DMS114 treated with DMSO at 0.1 percent for 48 hours (cell line): ENCODE results near the gene HOXC6.

Experiments
- DNase-seq: peaks from one replicate; lab custom pipeline; 2025; ENCODE audit not compliant: unreplicated experiment; lab: John Stamatoyannopoulos, UW

HOXC6 gene

DNA sequence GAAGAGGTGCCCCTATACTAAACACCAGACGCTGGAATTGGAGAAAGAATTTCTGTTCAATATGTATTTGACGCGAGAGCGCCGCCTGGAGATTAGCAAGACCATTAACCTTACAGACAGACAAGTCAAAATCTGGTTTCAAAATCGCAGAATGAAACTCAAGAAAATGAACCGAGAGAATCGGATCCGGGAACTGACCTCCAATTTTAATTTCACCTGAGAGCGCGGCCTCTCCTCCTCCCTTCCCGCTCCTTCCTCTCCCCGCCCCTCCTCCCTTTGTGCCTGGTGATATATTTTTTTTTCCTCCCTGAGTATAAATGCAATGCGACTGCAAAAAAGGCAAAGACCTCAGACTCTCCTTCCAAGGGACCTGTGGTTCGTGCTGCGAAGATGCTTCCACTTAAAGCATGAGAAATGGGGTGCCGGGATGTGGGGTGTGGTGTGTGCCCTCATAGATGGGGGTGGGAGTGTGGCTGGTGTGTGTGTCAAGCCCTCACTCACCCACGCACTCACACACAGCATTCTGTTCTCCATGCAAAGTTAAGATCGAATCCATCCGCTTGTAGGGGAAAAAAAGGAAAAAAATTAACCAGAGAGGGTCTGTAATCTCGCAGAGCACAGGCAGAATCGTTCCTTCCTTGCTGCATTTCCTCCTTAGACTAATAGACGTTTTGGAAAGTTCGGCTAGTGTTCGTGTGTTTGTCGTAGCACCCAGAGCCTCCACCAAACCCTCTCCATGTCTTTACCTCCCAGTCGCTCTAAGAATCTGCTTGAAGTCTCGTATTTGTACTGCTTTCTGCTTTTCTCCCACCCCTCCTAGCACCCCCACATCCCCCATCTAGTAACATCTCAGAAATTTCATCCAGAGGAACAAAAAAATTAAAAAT lies 38.8 kb upstream of the HOXC6 start:
- peak; percentile 35 for DNase-seq

- no peak for DNase-seq
These were observed 37.7 kb upstream of the HOXC6 start for GRCh38 chr12:53990311-53991076.

DNA sequence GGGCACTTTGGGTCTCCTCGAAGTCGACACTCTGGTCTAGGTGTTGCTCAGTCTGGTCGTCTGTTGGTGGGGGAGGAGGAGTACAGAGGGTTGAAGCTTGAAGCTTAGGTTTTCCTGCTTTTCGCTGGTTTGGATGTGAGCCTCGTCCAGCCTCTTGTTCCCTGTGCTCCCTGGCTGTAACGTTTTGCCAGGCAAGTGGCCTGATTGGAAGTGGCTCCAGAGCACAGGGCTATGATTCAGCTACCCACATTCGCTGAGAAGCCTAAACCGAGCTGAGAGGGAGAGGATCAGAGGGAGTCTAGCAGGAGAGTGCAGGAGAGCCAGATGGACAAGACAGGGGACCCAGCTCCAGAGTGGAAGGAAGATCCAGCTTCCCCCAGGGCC lies 37.2 kb upstream of the HOXC6 start:
- DNase-seq, result no peak

DNA sequence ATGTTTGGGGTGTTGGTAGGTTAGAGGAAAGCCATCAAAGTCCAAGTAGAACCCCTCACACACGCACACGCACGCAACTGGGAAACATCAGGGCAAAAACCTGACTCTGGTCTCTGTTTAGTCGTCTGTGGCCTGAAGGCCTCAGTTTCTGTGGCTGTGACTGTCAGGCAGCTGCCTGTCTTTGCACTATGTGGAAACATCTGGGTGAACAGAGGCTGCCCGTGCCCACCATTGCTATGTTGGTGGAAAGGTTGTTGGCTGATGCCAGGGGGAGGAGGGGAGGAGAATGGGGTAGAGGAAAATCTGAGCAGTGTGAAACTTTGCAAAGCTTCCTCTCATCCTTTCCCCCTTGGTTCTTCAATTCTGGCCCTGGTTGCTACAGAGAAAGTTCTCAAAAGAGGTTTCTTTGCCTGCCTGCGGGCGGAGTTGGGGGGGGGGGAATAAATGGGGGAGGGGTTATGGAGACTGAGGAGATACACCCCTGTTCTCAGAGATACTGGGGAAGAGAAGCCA lies 35.8 kb upstream of the HOXC6 start:
- no peak for DNase-seq

DNA sequence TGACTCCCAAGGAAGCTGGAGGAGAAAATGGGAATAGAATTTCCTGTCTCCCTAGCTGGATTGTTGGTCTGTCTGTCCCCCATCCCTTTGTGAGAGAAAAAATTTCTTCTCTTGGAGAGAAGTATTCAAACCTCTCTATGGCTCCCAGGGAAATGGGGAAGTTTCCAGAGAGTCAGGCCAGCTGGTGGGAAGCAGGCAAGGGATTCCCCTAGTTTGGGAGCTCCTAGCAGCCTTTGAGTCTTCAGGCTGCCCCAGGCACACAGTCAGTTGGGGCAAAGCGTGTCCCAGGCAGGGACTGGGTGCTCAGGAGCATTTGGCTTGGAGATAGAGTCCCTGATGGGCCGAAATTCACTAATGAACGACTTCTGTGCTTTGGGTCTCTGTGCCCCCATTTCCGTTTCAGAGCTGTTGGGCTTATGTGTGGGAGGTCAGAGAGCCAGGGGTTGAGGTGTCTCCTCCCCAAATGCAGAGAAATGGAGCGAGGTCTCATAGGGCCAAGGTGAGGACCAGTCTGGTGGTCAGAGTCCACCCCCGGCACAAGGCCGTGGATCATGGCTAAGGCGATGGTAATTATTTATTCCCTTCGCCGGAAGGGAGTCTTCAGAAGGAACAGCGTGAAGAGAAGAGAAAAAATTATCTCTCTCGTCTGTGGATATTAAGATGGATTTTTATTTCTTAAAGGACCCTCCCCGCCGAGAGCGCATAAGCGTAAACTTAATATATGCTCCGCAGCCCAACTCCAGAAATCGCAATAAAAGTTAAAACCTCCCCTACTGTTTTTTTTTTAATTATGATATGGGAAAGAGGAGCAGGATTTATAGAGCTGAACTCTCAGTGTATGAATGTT lies 34.9 kb upstream of the HOXC6 start:
- DNase-seq, result no peak

DNA sequence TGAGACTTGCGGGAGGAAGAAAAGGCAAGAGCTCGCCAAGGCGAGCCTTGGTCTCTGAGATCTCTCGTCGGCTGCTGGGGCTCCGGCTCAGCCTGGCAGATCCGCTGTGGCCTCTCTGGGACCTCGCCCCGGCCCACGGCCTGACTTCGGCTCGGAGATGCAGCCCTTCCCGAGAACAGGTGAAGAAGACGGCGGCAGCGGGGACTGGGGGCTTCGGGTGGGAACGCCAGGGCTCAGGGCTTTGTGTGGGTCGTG lies 34.3 kb upstream of the HOXC6 start:
- DNase-seq, result no peak

- no peak for DNase-seq
These were observed 33.8 kb upstream of the HOXC6 start for GRCh38 chr12:53994264-53995001.

DNA sequence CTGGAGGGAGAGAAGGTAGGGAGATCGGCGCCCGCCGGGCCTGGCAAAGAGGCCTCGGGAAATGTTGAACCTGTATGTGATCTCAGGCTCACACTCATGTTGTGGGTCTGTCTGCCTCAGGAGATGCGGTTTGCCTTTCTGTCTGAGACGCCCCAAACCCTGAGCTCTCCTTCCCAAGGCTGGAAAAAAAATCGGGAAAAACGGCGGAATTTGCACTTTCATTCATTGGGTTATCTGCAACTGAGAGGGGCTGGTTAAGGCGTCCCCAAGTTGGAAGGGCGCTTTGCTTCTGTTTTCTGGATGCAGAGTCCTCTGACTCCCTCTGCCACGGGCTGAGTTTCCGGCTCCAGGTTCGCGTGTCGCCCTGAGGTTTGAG lies 33.2 kb upstream of the HOXC6 start:
- no peak for DNase-seq

DNA sequence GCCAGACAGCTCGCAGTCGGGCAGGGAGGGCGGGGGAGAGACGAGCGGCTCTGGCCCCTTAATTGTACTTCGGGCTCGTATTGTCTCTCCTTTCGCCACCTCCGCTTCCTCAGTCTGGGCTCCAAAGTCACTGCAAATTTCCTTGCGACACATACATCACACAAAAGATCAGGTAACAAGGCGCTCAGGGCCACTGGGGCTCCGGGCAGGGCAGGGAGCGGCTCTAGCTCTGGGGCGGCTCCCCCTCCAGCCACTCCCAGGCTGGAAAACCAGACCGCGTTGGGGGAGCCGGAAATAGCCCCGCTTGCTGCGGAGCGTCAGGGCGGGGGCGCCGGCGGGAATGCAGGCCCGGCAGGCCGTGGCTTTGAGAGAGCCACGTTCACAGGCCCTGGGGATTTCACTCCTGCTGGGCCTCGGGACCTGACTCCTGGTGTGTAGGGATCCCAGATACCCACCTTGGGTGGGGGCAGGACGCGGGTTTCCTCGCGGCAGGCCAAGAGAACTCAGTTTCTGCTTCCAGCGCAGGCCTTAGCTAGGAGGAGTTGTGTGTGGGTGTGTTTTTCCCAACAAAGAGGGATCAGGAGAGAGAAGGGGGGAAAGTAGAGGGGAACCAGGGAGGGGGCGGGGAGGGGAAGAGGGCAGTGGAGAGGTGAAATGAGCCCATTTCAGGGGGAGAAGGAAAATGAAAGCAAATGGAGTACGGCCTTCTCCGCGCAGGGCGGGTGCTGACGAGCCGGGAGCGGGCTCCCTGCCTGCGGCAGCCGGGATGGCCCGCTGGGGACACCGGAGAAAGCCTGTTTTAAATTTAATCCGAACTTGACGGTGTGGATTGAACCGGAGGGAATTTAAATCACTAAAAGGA lies 32.6 kb upstream of the HOXC6 start:
- peak; percentile 58 for DNase-seq

- DNase-seq, result peak; percentile 58
These were observed 31.7 kb upstream of the HOXC6 start for GRCh38 chr12:53996240-53997203.

DNA sequence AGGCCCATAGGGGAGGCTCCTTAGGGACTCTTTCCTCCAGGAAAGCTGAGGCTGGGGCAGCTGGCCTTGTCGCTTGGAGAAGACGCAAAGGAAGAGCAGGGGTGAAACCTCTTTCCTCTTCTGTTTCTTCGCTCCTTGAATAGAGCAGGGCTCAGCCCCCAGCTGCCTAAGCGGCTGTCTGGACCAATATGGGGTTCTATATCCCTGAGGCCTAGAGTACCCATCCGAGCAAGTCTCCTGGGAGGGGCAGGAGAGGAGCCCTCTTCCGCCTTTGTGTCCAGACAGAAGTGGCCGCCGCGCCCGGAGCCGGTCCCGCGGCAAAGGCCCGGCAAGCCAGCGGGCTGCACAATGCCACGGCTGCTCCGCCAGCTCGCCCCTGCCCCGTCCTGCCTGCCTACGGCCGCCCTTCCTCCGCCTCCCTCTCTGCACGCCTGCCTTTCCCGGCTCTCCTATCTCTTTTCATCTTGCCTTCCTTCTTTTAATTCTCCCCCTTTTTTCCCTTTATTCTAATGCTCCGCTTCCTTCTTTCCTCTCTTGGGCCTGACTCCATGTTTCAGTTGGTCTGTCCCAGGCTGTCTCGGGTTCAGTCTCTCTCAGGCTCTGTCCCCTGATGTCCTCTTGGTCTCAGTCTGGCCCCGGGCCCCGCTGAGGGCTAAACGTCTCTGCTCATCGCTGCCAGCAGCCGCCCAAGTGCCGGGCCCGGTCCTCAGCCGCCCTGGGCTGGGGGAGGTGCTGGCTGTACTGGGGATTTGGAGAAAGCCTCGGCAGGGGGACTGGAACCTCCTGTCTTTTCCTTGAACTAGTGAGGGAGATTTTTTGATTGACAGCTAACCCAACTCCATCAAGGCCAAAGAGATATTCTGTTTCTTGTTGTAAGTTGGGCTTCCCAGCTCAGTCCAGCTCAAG lies 30.8 kb upstream of the HOXC6 start:
- peak; percentile 43 for DNase-seq

GRCh38 chr12:53998110-53998899 lies 29.9 kb upstream of the HOXC6 start:
- DNase-seq, result peak; percentile 36

- DNase-seq, result no peak
These were observed 29.4 kb upstream of the HOXC6 start for GRCh38 chr12:53998900-53999236.

GRCh38 chr12:53999559-54000115 lies 28.6 kb upstream of the HOXC6 start:
- peak; percentile 81 for DNase-seq

GRCh38 chr12:54000116-54001114 lies 27.8 kb upstream of the HOXC6 start, which contains the start of gene HOXC9:
Gene HOXC9 (plus strand): TSS chr12:54000161. CDS start chr12:54000189, 28 bp downstream.
- no peak for DNase-seq
